Suprapubic skin (tissue), 4 donors: ENCODE data around the gene CHRND. TPM values are rescaled to one million over a fixed set of nuclear protein-coding genes. Genes with fewer than 3 reads are reported as not detected.

Experiments
- DNase-seq, 2 donors: peaks; one replicate each; pipeline ENCODE4 v3.0.0-alpha.2; 2019; ENCODE audit warnings: low spot score in 2 of 2
- H3K27ac ChIP-seq: fragments of 200-600 bp; sonication (generic); one replicate; pipeline ENCODE4 v1.5.1; 2019
- H3K27me3 ChIP-seq: fragments of 200-600 bp; sonication (generic); one replicate; pipeline ENCODE4 v1.5.1; 2019
- H3K36me3 ChIP-seq: fragments of 200-600 bp; sonication (generic); one replicate; pipeline ENCODE4 v1.5.1; 2019
- H3K4me1 ChIP-seq: fragments of 200-600 bp; sonication (generic); one replicate; pipeline ENCODE4 v1.5.1; 2019
- H3K4me3 ChIP-seq: fragments of 200-600 bp; sonication (generic); one replicate; pipeline ENCODE4 v1.5.1; 2019; ENCODE audit warnings: mild to moderate bottlenecking
- H3K9me3 ChIP-seq: fragments of 200-600 bp; sonication (generic); one replicate; pipeline ENCODE4 v1.5.1; 2019
- CTCF ChIP-seq, 2 donors: fragments of 200-600 bp in 1 of 2; fragments of 450-650 bp in 1 of 2; sonication (generic) in 1 of 2; IDR thresholded peaks; one replicate each; pipeline ENCODE4 v1.5.1; 2016 to 2019; ENCODE audit warnings: antibody characterized with exemption in 2 of 2, mild to moderate bottlenecking in 1 of 2, moderate library complexity in 1 of 2
- EP300 ChIP-seq: sonication (generic); formaldehyde crosslinking; IDR thresholded peaks from one replicate; pipeline ENCODE4 v1.6.1; 2017; ENCODE audit warnings: antibody characterized with exemption
- POLR2A ChIP-seq, 2 donors: fragments of 450-650 bp; IDR thresholded peaks; one replicate each; pipeline ENCODE4 v1.6.1; 2017; ENCODE audit warnings: antibody characterized with exemption in 2 of 2, mild to moderate bottlenecking in 2 of 2, moderate library complexity in 2 of 2
- POLR2AphosphoS5 ChIP-seq, 3 donors: sonication (generic); formaldehyde crosslinking; IDR thresholded peaks; one replicate each; pipeline ENCODE4 v1.6.1; 2017; ENCODE audit warnings: antibody characterized with exemption in 3 of 3
- WGBS: methylation state at CpG from one replicate; pipeline ENCODE4 v1.1.5; 2018; 5-methylcytosine and 5-hydroxymethylcytosine counted together
- total RNA-seq, 4 donors: library from RNA; depleted of rRNA; stranded (reverse); fragments of >200 nt; gene quantifications; one replicate each; pipeline ENCODE4 v1.1.0, GENCODE V29; 2016

CHRND gene
- total RNA-seq, 4 donors from 2014 or later: not detected

GRCh38 chr2:232506709-232507108, 19.3 kb upstream of the CHRND start:
- Histone ChIP-seq H3K36me3 (no peaks in the 10 kb centered on the region), H3K9me3 (no peaks in the 10 kb centered on the region), H3K27ac (no peak overlapping the region), H3K27me3 (peaks cover 77% of the 10 kb centered on the region), H3K4me3 (no peak overlapping the region), H3K4me1 (peaks cover 19% of the 10 kb centered on the region)
- 92% methylated on average over 2 of the region's 4 CpGs for WGBS
- DNase-seq: no peak
- TF ChIP-seq CTCF (IDR thresholded peaks at IDR 0.05): no peak
- no peak for TF ChIP-seq POLR2A (IDR thresholded peaks at IDR 0.05)
- no peak for TF ChIP-seq EP300
- TF ChIP-seq POLR2AphosphoS5 (IDR thresholded peaks at IDR 0.05): no peak

GRCh38 chr2:232508251-232508650, 17.7 kb upstream of the CHRND start:
- no peaks in the 10 kb centered on the region for H3K36me3 ChIP-seq
- H3K27ac ChIP-seq: no peak overlapping the region
- no peak overlapping the region for H3K4me3 ChIP-seq
- peaks cover 8% of the 10 kb centered on the region for H3K4me1 ChIP-seq
- H3K9me3 ChIP-seq: no peaks in the 10 kb centered on the region
- 67% methylated on average over 1 of the region's 7 CpGs for WGBS
- DNase-seq: no peak
- TF ChIP-seq POLR2A (IDR thresholded peaks at IDR 0.05): no peak
- no peak for TF ChIP-seq EP300
- peaks cover 64% of the 10 kb centered on the region for H3K27me3 ChIP-seq

GRCh38 chr2:232511336-232511890, 14.5 kb upstream of the CHRND start:
- no peak for DNase-seq
- H3K4me1 ChIP-seq: no peaks in the 10 kb centered on the region
- H3K36me3 ChIP-seq: no peaks in the 10 kb centered on the region
- H3K4me3 ChIP-seq: no peak overlapping the region
- 40% methylated on average over 3 of the region's 11 CpGs for WGBS
- no peaks in the 10 kb centered on the region for H3K9me3 ChIP-seq
- peaks cover 37% of the 10 kb centered on the region for H3K27me3 ChIP-seq
- no peak for TF ChIP-seq CTCF (IDR thresholded peaks at IDR 0.05)
- TF ChIP-seq EP300: no peak
- no peak for TF ChIP-seq POLR2AphosphoS5 (IDR thresholded peaks at IDR 0.05)
- TF ChIP-seq POLR2A (IDR thresholded peaks at IDR 0.05): no peak
- H3K27ac ChIP-seq: no peak overlapping the region

GRCh38 chr2:232512602-232513001, 13.4 kb upstream of the CHRND start:
- TF ChIP-seq POLR2AphosphoS5 (IDR thresholded peaks at IDR 0.05) (no peak), POLR2A (IDR thresholded peaks at IDR 0.05) (no peak), CTCF (IDR thresholded peaks at IDR 0.05) (no peak), EP300 (no peak)
- WGBS: 54% methylated on average over 10 of the region's 10 CpGs
- DNase-seq: no peak

GRCh38 chr2:232513353-232513752, 12.6 kb upstream of the CHRND start:
- H3K27ac ChIP-seq: no peak overlapping the region
- no peaks in the 10 kb centered on the region for H3K4me1 ChIP-seq
- TF ChIP-seq POLR2AphosphoS5 (IDR thresholded peaks at IDR 0.05) (no peak), EP300 (no peak), CTCF (IDR thresholded peaks at IDR 0.05) (no peak), POLR2A (IDR thresholded peaks at IDR 0.05) (no peak)
- no peaks in the 10 kb centered on the region for H3K9me3 ChIP-seq
- peaks cover 24% of the 10 kb centered on the region for H3K27me3 ChIP-seq
- H3K36me3 ChIP-seq: no peaks in the 10 kb centered on the region
- H3K4me3 ChIP-seq: no peak overlapping the region
- no peak for DNase-seq
- WGBS: 71% methylated on average over 5 of the region's 5 CpGs

More at GRCh38 chr2:232512602-232513001, 13.4 kb upstream of the CHRND start:
- Histone ChIP-seq H3K36me3 (no peaks in the 10 kb centered on the region), H3K27ac (no peak overlapping the region), H3K27me3 (peaks cover 28% of the 10 kb centered on the region), H3K4me3 (no peak overlapping the region), H3K4me1 (no peaks in the 10 kb centered on the region), H3K9me3 (no peaks in the 10 kb centered on the region)

- no peak overlapping the region for H3K4me3 ChIP-seq
- peaks cover 38% of the 10 kb centered on the region for H3K27me3 ChIP-seq
- WGBS: 83% methylated on average over 7 of the region's 7 CpGs
- no peaks in the 10 kb centered on the region for H3K36me3 ChIP-seq
- H3K4me1 ChIP-seq: no peaks in the 10 kb centered on the region
- no peaks in the 10 kb centered on the region for H3K9me3 ChIP-seq
- H3K27ac ChIP-seq: no peak overlapping the region
- TF ChIP-seq CTCF (IDR thresholded peaks at IDR 0.05): no peak
- no peak for TF ChIP-seq POLR2A (IDR thresholded peaks at IDR 0.05)
- no peak for DNase-seq
These were observed 10.3 kb upstream of the CHRND start for GRCh38 chr2:232515639-232516038.
